Cerebellar cortex (tissue), 1 donor: ENCODE results near the gene TENT5D.
"Not testable (repeated sequence)": the region's sequence is repeated elsewhere in the genome, so short reads cannot be mapped to it uniquely, and the experiment has no call there.

ENCODE experiments used
- DNase-seq: peaks from one replicate; pipeline ENCODE4 v3.0.0-alpha.2; 2015; ENCODE audit warnings: low spot score

Gene TENT5D

GRCh38 chrX:80420147-80420546 lies at the start of gene TENT5D:
TSS of gene TENT5D (plus strand) at chrX:80420447. CDS start at chrX:80442540, 22,093 bp downstream.
- DNase-seq: no peak

GRCh38 chrX:80385651-80386050 lies 34.6 kb upstream of the TENT5D start:
- DNase-seq: not testable (repeated sequence)

- DNase-seq: no peak
Measured at GRCh38 chrX:80388206-80388605, 32.0 kb upstream of the TENT5D start.

GRCh38 chrX:80412042-80412441 lies 8.2 kb upstream of the TENT5D start:
- DNase-seq: no peak

GRCh38 chrX:80423000-80423399 lies 2.8 kb downstream of the TENT5D start:
- DNase-seq: no peak

- DNase-seq: no peak
Measured at GRCh38 chrX:80423744-80424143, 3.5 kb downstream of the TENT5D start.

- DNase-seq: no peak
Measured at GRCh38 chrX:80430826-80431504, 10.7 kb downstream of the TENT5D start.

GRCh38 chrX:80431505-80431832 lies 11.2 kb downstream of the TENT5D start:
- DNase-seq: no peak

- no peak for DNase-seq
Measured at GRCh38 chrX:80432441-80432840, 12.2 kb downstream of the TENT5D start.

- DNase-seq: no peak
Measured at GRCh38 chrX:80432863-80433262, 12.6 kb downstream of the TENT5D start.

GRCh38 chrX:80468166-80468565 lies 47.9 kb downstream of the TENT5D start:
- DNase-seq: not testable (repeated sequence)

GRCh38 chrX:80471582-80471981 lies 51.3 kb downstream of the TENT5D start:
- DNase-seq: no peak

GRCh38 chrX:80485543-80485942 lies 65.3 kb downstream of the TENT5D start:
- no peak for DNase-seq

- no peak for DNase-seq
Measured at GRCh38 chrX:80486299-80486698, 66.1 kb downstream of the TENT5D start.

- no peak for DNase-seq
Measured at GRCh38 chrX:80489166-80489565, 68.9 kb downstream of the TENT5D start.
